NCI-H524 treated with DMSO at 0.1 percent for 48 hours (cell line): ENCODE results near the gene CACNA2D2.
"Not testable (repeated sequence)": the region's sequence is repeated elsewhere in the genome, so short reads cannot be mapped to it uniquely, and the experiment has no call there.

Experiments used
- DNase-seq: peaks from one replicate; lab custom pipeline; 2025; lab: John Stamatoyannopoulos, UW

The CACNA2D2 gene

GRCh38 chr3:50530001-50530970 lies 26.9 kb upstream of the CACNA2D2 start:
- no peak for DNase-seq

DNA sequence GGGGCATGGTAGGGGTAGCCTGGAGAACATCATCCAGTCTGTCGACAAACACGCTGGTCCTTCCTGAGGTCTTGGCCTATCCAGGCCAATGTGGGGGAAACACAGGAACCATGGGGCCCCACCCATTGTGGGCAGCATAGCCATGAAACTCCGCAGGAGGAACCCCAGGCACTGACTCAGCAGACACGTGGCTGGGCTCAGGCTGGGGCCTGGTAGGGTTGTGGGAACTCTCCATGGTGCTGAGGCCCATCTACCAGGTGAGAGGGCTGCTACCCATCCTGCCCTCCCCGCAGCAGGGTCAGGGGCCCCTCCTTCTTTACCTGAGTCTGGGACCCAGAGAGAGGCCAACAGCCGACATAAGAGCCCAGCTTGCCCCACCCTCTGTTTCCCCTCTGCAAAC lies 22.6 kb upstream of the CACNA2D2 start:
- no peak for DNase-seq

- DNase-seq: no peak
These were observed 21.9 kb upstream of the CACNA2D2 start for GRCh38 chr3:50525191-50525910.

- no peak for DNase-seq
These were observed 21.3 kb upstream of the CACNA2D2 start for GRCh38 chr3:50524746-50525145.

DNA sequence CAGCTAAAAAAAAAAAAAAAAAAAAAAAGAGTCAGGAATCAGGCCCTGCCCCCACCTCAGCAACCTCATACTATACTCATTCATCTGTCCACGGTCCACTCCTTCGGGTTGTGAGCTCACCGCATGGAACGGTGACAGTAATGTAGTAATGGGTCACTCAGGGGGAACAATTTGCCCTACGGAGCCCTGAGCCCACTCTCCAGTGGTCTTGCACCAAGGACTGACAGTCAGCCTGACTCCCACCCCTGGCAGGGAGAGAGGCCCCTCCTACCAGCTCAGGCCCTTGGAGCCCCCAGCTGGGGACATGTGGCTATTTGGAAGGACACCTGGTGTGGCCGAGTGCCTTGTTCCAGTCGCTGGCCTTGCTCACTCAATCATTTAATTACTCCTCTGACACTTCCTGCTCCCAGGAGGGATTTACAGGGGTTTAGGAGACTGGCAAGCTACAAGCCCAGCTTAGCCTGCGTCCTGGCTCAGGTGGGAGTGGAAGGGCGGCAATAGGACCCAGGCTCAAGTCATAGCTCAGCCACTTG lies 19.9 kb upstream of the CACNA2D2 start:
- peak; percentile 45 for DNase-seq

GRCh38 chr3:50521572-50521971 lies 18.1 kb upstream of the CACNA2D2 start:
- DNase-seq: no peak

- no peak for DNase-seq
These were observed 17.4 kb upstream of the CACNA2D2 start for GRCh38 chr3:50520849-50521248.

- peak; percentile 20 for DNase-seq
These were observed 16.1 kb upstream of the CACNA2D2 start for GRCh38 chr3:50519471-50520089.

- DNase-seq: peak; percentile 46
These were observed 15.0 kb upstream of the CACNA2D2 start for GRCh38 chr3:50518436-50518835.

- DNase-seq: no peak
These were observed 14.3 kb upstream of the CACNA2D2 start for GRCh38 chr3:50517721-50518206.

GRCh38 chr3:50516440-50516871 lies 13.0 kb upstream of the CACNA2D2 start:
- no peak for DNase-seq

DNA sequence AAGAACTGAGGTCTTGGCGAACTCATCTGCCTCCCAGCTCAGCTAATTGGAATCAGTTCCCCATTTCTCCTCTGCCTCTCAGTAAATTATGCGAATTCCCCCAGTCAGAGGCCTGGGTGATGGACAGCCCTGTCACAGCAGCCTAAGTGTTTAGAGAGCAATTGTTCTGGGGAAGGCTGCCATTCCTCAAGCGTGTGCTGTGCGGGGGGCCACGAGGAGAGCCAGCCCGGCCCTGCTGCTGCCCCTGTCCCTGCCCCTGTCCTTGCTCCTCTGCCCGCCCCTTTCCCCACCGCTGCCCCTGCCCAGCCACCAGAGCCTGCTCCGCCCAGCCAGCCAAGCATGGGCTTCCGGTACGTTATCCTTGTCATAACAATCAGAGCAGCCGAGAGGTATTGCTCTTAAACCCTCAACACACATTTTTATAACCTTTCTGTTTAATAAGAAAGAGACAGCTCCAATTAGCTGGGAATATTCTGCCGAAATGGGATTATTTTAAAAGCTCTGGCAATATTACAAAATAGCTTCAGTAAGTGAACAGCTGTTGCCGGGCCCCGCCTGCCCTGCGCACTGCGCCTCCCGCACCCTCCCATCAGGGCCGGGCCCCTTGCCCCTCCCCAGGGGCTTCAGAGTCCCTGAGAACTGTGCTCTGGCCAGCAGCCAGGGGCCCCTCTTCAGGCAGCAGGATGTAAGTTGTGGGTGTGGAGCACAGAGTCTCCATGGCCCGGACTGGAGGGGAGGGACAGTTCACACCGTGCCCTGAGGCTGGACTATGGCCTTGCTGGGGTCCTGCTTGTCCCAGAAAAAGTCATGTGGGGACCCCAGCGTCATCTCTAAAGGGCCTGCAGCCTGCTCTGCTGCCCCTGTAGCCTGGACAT lies 12.4 kb upstream of the CACNA2D2 start:
- DNase-seq: peak; percentile 72

- not testable (repeated sequence) for DNase-seq
These were observed 9.5 kb upstream of the CACNA2D2 start for GRCh38 chr3:50512908-50513307.

GRCh38 chr3:50512131-50512530 lies 8.7 kb upstream of the CACNA2D2 start:
- peak; percentile 13 for DNase-seq

DNA sequence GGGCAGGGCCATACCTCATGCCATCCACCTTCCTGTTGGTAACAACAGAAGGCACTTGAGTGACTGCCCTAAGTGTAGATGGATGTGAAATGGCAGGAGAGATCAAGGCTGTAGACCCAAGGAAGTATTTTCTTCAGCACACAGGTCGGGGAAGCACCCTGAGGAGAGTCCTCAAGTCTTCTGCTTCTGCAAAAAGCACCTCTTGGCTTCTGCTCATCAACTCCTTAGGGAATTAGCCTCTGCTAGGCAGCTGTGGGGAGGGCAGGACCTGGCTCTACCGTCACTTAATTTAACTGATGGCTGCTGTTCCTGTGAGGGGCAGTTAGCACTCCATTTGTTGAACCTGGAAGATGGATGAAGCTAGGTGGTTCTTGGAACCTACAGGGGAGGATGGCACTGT lies 6.9 kb upstream of the CACNA2D2 start:
- DNase-seq: no peak

GRCh38 chr3:50509715-50510114 lies 6.3 kb upstream of the CACNA2D2 start:
- DNase-seq: no peak

DNA sequence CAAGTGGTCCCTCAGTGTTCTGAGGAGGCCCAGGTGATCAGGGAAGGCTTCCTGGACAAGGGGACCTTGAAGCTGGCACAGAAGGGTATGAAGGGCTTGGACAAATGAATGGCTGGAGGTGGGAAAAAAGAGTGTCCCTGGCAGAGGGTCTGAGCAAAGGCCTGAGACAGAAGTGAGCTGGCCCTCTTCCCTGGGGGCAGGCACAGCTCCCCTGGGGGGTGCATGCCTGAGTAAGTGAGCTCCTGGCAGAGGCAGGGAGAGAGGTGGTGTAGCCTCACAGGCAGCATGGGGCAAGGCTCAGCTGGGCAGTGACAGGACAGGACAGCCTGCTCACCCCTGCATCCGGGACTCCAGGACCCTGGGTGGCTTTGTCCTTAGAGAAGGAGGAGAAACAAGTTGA lies 5.4 kb upstream of the CACNA2D2 start:
- no peak for DNase-seq

GRCh38 chr3:50506169-50506568 lies 2.7 kb upstream of the CACNA2D2 start:
- DNase-seq: no peak

DNA sequence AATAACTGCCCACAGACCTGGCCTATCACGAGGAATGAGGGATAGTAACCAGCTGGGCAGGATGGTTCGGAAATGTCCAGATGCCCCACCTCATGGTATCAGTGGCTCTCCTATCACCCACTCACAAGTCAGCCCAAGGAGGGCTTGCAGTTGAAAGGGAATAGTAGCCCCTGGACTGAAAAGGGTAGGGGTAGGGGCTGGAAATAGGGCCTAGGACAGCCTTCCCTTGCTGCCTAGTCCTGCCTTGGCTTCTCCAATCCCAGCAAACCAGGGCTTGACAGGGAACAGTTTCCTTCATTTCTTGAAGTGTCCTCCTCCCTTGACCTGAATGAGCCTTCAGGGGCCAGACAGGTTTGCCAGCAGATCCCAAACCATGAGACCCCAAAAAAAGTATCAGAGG lies 1.2 kb upstream of the CACNA2D2 start:
- DNase-seq: no peak

DNA sequence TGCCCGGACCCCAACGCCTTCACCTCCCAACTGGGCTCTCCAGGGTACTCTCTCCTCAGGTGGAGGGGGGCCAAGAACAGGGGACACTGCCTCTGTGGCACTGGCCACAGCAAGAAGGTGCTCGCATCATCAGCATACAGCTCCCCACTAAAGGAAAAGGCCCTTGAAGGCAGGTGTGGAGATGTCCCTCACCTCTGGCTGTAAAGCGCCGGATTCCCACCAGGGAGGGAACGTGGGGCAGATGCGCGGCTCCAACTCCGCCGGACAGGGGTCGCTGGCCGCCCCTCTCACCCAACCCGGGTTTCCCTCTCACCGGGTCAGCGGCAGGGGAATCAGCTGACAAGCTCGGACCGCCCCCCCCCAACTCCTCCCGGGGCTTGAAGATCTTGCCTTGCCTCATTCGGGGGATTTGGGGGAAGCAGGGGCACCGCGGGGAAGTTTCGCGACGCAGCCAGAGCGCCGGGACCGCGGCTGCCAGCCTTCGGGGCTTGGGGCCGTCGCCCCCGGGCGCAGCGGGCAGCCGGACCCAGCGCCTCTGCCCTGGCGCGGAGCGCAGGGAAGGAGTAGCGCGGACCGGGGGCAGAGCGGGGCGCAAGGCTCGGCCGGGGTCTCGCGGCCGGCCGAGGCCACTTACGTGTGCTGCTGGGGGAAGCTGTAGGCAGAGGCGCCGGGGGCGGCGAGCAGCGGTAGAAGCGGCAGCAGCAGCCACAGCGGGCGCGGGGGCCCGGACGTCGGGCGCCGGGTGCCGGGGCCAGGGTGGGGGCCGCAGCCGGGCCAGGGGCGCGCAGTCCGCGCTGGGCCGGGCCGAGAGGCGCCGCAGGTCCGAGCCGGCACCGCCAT lies 630 bp downstream of the CACNA2D2 start:
- DNase-seq: no peak
